Adrenal gland (tissue), 12 donors: Measurements from ENCODE around the gene AIDA. TPM values are rescaled to one million over a fixed set of nuclear protein-coding genes. Genes with fewer than 3 reads are reported as not detected.

ENCODE experiments used
- DNase-seq, 7 donors: peaks; one replicate each; pipeline ENCODE4 v3.0.0-alpha.2; 2019 to 2020
- H3K27ac ChIP-seq, 5 donors: fragments of 200-600 bp; sonication (generic) in 4 of 5; 1 replicate in 3 of 5; 2 replicates in 2 of 5; pipeline versions ENCODE4 v1.5.1 to v1.8.0; 2016 to 2020; ENCODE audit warnings: mild to moderate bottlenecking in 1 of 5
- H3K27me3 ChIP-seq: fragments of 200-600 bp; 2 replicates; pipeline ENCODE4 v1.8.0; 2021
- H3K36me3 ChIP-seq, 2 donors: fragments of 200-600 bp; replicated peaks in 1 of 2; 1 replicate in 1 of 2; 2 replicates in 1 of 2; pipeline versions ENCODE4 v1.5.1 to v1.8.0; 2018 to 2022
- H3K4me1 ChIP-seq, 2 donors: fragments of 200-600 bp; replicated peaks in 1 of 2; 1 replicate in 1 of 2; 2 replicates in 1 of 2; pipeline versions ENCODE4 v1.5.1 to v1.8.0; 2018 to 2021
- H3K4me3 ChIP-seq, 4 donors: fragments of 200-600 bp; sonication (generic) in 3 of 4; one replicate each; pipeline ENCODE4 v1.5.1; 2016 to 2018
- H3K9me3 ChIP-seq, 3 donors: fragments of 200-600 bp; sonication (generic) in 1 of 3; replicated peaks in 1 of 3; 1 replicate in 2 of 3; 2 replicates in 1 of 3; pipeline versions ENCODE4 v1.5.1 to v1.8.0; 2016 to 2021
- CTCF ChIP-seq, 6 experiments: fragments of 450-650 bp in 4 of 6; fragments of 200-600 bp in 2 of 6; sonication (generic) in 1 of 6; IDR thresholded peaks; 1 replicate in 5 of 6; 2 replicates in 1 of 6; pipeline versions ENCODE4 v1.5.1 to v1.8.0; 2016 to 2021; ENCODE audit warnings: antibody characterized with exemption in 6 of 6, mild to moderate bottlenecking in 2 of 6, moderate library complexity in 1 of 6
- POLR2A ChIP-seq, 2 donors: fragments of 450-650 bp; IDR thresholded peaks; one replicate each; pipeline ENCODE4 v1.6.1; 2017; ENCODE audit warnings: antibody characterized with exemption in 2 of 2, mild to moderate bottlenecking in 2 of 2, moderate library complexity in 1 of 2
- WGBS, 4 donors: extraction: QIAGEN DNeasy Blood & Tissue Kit in 2 of 4; methylation state at CpG; one replicate each; pipeline versions ENCODE4 v1.1.5 to v1.1.7; 2013 to 2017; 5-methylcytosine and 5-hydroxymethylcytosine counted together
- intact Hi-C, 2 donors: fragments of 100-400 bp; cut with DNase I; formaldehyde crosslinking; loops; one replicate each; pipeline versions ENCODE4 v1.14.1 to v1.15.0; 2022 to 2023
- polyA plus RNA-seq, 3 donors: library from polyadenylated mRNA; stranded (reverse); fragments of 200-250 nt in 2 of 3; fragments of 350-450 nt in 1 of 3; fragmentation: Illumina TruSeq in 1 of 3; extraction: RNeasy Lipid Tissue Mini Kit (QIAGEN cat#74804) in 1 of 3; gene quantifications; one replicate each; pipeline ENCODE4 v1.2.3, GENCODE V29; 2013 to 2014
- total RNA-seq, 9 donors: library from RNA; depleted of rRNA in 4 of 9; stranded (reverse); fragments of >200 nt in 4 of 9; fragments of 120-200 nt in 1 of 9; fragmentation: NEBNext Ultra II Directional in 1 of 9; extraction: Animal tissue kit (Norgen Biotek cat#: 25700) in 1 of 9; gene quantifications; one replicate each; pipeline versions ENCODE4 v1.1.0 to v1.2.4, GENCODE V29; 2013 to 2023
- donor health status: healthy with polysubstance abuse.
- donor health status: Bipolar disorder and iron deficiency.
- donor health status: DM: yes; HTN: yes; CAD: no.
- donor health status: DM: no; HTN: no; CAD: no.
- donor health status: DM: no; HTN: no; CAD: no.
- donor health status: DM: yes; HTN: yes; CAD: no.

The AIDA gene
- total and polyA plus RNA-seq, 12 donors, result 29.4 to 72.0 (median 48.9) TPM

- 82 to 96% (median 87%) methylated on average over 2 of the region's 2 CpGs for WGBS, 4 donors
- intact Hi-C loops, result no loop called here
Observed at GRCh38 chr1:222620566-222620965, 91.7 kb downstream of the AIDA start.

GRCh38 chr1:222618880-222619596 is 93.3 kb downstream of the AIDA start:
- intact Hi-C loops, result no loop called here
- H3K4me1 ChIP-seq, result peaks cover 5 to 14% of the 10 kb centered on the region in 2 donors
- no peaks in the 10 kb centered on the region for H3K27me3 ChIP-seq
- peak; percentile 18 to 57 (median 33) for DNase-seq
- no peak for TF ChIP-seq POLR2A (IDR thresholded peaks at IDR 0.05)
- TF ChIP-seq CTCF (IDR thresholded peaks at IDR 0.05), result no peak
- no peaks in the 10 kb centered on the region for H3K9me3 ChIP-seq
- H3K36me3 ChIP-seq, result peaks cover 0 to 5% of the 10 kb centered on the region in 2 donors
- H3K27ac ChIP-seq, result peak overlapping the region in 2 of 5 donors; percentile 76 to 89
- peak overlapping the region; percentile 37 to 97 (median 80) for H3K4me3 ChIP-seq
- WGBS, 4 donors, result 18 to 28% (median 22%) methylated on average over 15 to 20 of the region's 20 CpGs

More at GRCh38 chr1:222620566-222620965, 91.7 kb downstream of the AIDA start:
- Histone ChIP-seq H3K4me3 (no peak overlapping the region), H3K27ac (no peak overlapping the region), H3K4me1 (peaks cover 5 to 14% of the 10 kb centered on the region in 2 donors), H3K27me3 (no peaks in the 10 kb centered on the region), H3K9me3 (no peaks in the 10 kb centered on the region), H3K36me3 (peaks cover 0 to 7% of the 10 kb centered on the region in 2 donors)
- DNase-seq, result no peak
- TF ChIP-seq CTCF (IDR thresholded peaks at IDR 0.05) (no peak), POLR2A (IDR thresholded peaks at IDR 0.05) (no peak)

Other genes with a start within 250 kb of the AIDA start
- 1 to 10 TPM in 1 of 9 donors, under 1 TPM in 4, not detected in 4; 0.11 to 3.4 (median 0.18) TPM for gene HHIPL2, start 164.4 kb downstream of the AIDA start, total RNA-seq
- gene HHIPL2, start 164.4 kb downstream of the AIDA start, polyA plus RNA-seq, result 1 to 10 TPM in 2 of 3 donors, under 1 TPM in 1; 0.86 to 1.9 (median 1.7) TPM
- 1 to 10 TPM; 1.6 to 9.6 (median 5.8) TPM for gene TAF1A, start 122.6 kb downstream of the AIDA start, total RNA-seq
- 1 to 10 TPM; 1.4 to 6.6 (median 1.6) TPM for gene TAF1A, start 122.6 kb downstream of the AIDA start, polyA plus RNA-seq
- 100 to 1,000 TPM in 2 of 9 donors, 10 to 100 TPM in 7; 37.7 to 146 (median 71.2) TPM for gene MIA3, start 94.4 kb downstream of the AIDA start, total RNA-seq
- 100 to 1,000 TPM in 1 of 3 donors, 10 to 100 TPM in 2; 33.1 to 134 (median 45.2) TPM for gene MIA3, start 94.4 kb downstream of the AIDA start, polyA plus RNA-seq
- gene BROX, start 73 bp upstream of the AIDA start, total RNA-seq, result 10 to 100 TPM; 39.3 to 81.3 (median 42.6) TPM
- 10 to 100 TPM; 14.1 to 29.4 (median 17.8) TPM for gene BROX, start 73 bp upstream of the AIDA start, polyA plus RNA-seq
- gene FAM177B, start 24.7 kb upstream of the AIDA start, total RNA-seq, result 1 to 10 TPM in 7 of 9 donors, under 1 TPM in 2; 0.11 to 2.3 (median 1.8) TPM
- 1 to 10 TPM; 1.1 to 1.5 (median 1.4) TPM for gene FAM177B, start 24.7 kb upstream of the AIDA start, polyA plus RNA-seq
- gene DISP1, start 102.5 kb upstream of the AIDA start, total RNA-seq, result 10 to 100 TPM; 13.3 to 25.4 (median 17.6) TPM
- 10 to 100 TPM in 1 of 3 donors, 1 to 10 TPM in 2; 6.8 to 15.3 (median 7.3) TPM for gene DISP1, start 102.5 kb upstream of the AIDA start, polyA plus RNA-seq